HG03025 (cell line): Measurements from ENCODE around the gene PFN3.

ENCODE experiments used
- ATAC-seq: cut with Tn5 transposase; IDR thresholded peaks from one replicate; pipeline ENCODE4 v1.9.1; 2021; ENCODE audit warnings: mild to moderate bottlenecking, moderate library complexity; ENCODE audit not compliant: unreplicated experiment, low FRiP score

Gene PFN3

GRCh38 chr5:177396807-177397206 lies 3.7 kb downstream of the PFN3 start:
- ATAC-seq = no peak

GRCh38 chr5:177396078-177396477 lies 4.4 kb downstream of the PFN3 start:
- no peak for ATAC-seq

GRCh38 chr5:177393990-177394389 lies 6.5 kb downstream of the PFN3 start:
- ATAC-seq = no peak

GRCh38 chr5:177393206-177393765 lies 7.2 kb downstream of the PFN3 start:
- no peak for ATAC-seq

- no peak for ATAC-seq
Measured at GRCh38 chr5:177392765-177393164, 7.7 kb downstream of the PFN3 start.

- no peak for ATAC-seq
Measured at GRCh38 chr5:177390363-177391300, 9.8 kb downstream of the PFN3 start.

- ATAC-seq = no peak
Measured at GRCh38 chr5:177389241-177390169, 11.0 kb downstream of the PFN3 start.

GRCh38 chr5:177388521-177389052 lies 11.9 kb downstream of the PFN3 start:
- ATAC-seq = no peak

- no peak for ATAC-seq
Measured at GRCh38 chr5:177387405-177387804, 13.1 kb downstream of the PFN3 start.

GRCh38 chr5:177386542-177386941 lies 13.9 kb downstream of the PFN3 start:
- no peak for ATAC-seq

- no peak for ATAC-seq
Measured at GRCh38 chr5:177385720-177386119, 14.7 kb downstream of the PFN3 start.

- ATAC-seq = no peak
Measured at GRCh38 chr5:177384134-177384533, 16.3 kb downstream of the PFN3 start, which contains the start of gene SLC34A1. TSS of gene SLC34A1 (plus strand) at chr5:177384434. CDS start at chr5:177385742, 1,308 bp downstream.

- no peak for ATAC-seq
Measured at GRCh38 chr5:177383181-177383580, 17.3 kb downstream of the PFN3 start.

- ATAC-seq = no peak
Measured at GRCh38 chr5:177382423-177383029, 17.9 kb downstream of the PFN3 start.

GRCh38 chr5:177380805-177381126 lies 19.7 kb downstream of the PFN3 start:
- ATAC-seq = no peak

- ATAC-seq = no peak
Measured at GRCh38 chr5:177378884-177379883, 21.3 kb downstream of the PFN3 start.

- no peak for ATAC-seq
Measured at GRCh38 chr5:177377851-177378776, 22.3 kb downstream of the PFN3 start.

GRCh38 chr5:177376107-177376506 lies 24.4 kb downstream of the PFN3 start:
- no peak for ATAC-seq
